Measurements from ENCODE around the gene TMEM213.
"Not testable (repeated sequence)": the region's sequence is repeated elsewhere in the genome, so short reads cannot be mapped to it uniquely, and the experiment has no call there.

Gene TMEM213

GRCh38 chr7:138798836-138799235 lies 1.0 kb downstream of the TMEM213 start:
- no peak for DNase-seq

GRCh38 chr7:138799336-138800000 lies 1.7 kb downstream of the TMEM213 start:
- no peak for DNase-seq

- no peak for DNase-seq
These were observed 3.5 kb downstream of the TMEM213 start for GRCh38 chr7:138801256-138801655.

GRCh38 chr7:138802706-138803105 lies 4.9 kb downstream of the TMEM213 start:
- DNase-seq = no peak

- DNase-seq = no peak
These were observed 6.8 kb downstream of the TMEM213 start for GRCh38 chr7:138804618-138805017.

DNA sequence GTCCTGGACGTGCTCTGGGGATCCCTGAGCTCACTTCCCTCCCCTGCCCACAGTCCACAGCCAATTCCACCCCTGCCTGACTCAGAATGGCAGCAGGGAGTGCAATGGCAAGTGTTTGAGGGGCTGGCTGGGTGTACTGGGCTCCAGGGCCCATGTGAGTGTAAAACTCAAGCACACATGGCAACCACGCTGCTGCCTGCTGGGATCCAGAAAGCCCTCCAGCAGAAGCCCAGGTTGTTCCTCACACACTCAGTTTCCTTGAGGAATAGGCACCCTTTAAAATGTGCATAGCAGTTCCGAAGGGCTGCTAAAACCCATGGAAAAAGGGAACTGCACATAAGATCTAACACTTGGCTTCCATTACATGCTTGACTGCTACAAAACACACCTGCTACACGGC lies 11.6 kb downstream of the TMEM213 start:
- DNase-seq = peak in 1 of 2 experiments; percentile 21

DNA sequence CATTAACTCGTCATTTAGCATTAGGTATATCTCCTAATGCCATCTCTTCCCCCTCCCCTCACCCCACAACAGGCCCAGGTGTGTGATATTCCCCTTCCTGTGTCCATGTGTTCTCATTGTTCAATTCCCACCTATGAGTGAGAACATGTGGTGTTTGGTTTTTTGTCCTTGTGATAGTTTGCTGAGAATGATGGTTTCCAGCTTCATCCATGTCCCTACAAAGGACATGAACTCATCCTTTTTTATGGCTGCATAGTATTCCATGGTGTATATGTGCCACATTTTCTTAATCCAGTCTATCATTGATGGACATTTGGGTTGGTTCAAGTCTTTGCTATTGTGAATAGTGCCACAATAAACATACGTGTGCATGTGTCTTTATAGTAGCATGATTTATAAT lies 13.5 kb downstream of the TMEM213 start:
- DNase-seq = not testable (repeated sequence)

GRCh38 chr7:138813945-138814344 lies 16.2 kb downstream of the TMEM213 start:
- no peak for DNase-seq

DNA sequence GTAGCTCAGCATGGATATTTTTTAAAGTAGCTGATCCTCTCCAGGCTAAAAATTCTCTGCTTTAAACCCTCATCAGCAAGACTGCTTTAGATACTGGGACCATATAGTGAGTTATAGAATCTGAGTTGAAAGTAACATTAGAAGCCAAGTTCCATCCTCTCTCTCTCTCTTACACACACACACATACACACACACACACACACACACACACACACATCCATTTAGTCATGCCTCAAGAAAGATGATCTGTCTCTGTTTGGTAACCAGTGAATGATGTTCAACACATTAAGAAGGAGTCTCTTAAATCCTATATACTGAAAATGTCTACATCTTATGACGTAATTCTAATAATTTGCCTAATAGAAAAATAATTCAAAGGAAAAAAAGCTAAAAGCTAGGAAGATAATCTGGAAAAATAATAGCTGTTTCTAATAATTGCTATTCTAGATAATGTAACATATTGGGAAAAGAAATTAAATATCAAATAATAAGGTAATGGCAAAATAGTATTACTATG lies 17.1 kb downstream of the TMEM213 start:
- DNase-seq = no peak

- no peak for DNase-seq
These were observed 18.9 kb downstream of the TMEM213 start for GRCh38 chr7:138816650-138817049.

GRCh38 chr7:138819625-138820024 lies 21.8 kb downstream of the TMEM213 start:
- no peak for DNase-seq

GRCh38 chr7:138821912-138822311 lies 24.1 kb downstream of the TMEM213 start:
- no peak for DNase-seq

- DNase-seq = no peak
These were observed 25.2 kb downstream of the TMEM213 start for GRCh38 chr7:138822867-138823535.

DNA sequence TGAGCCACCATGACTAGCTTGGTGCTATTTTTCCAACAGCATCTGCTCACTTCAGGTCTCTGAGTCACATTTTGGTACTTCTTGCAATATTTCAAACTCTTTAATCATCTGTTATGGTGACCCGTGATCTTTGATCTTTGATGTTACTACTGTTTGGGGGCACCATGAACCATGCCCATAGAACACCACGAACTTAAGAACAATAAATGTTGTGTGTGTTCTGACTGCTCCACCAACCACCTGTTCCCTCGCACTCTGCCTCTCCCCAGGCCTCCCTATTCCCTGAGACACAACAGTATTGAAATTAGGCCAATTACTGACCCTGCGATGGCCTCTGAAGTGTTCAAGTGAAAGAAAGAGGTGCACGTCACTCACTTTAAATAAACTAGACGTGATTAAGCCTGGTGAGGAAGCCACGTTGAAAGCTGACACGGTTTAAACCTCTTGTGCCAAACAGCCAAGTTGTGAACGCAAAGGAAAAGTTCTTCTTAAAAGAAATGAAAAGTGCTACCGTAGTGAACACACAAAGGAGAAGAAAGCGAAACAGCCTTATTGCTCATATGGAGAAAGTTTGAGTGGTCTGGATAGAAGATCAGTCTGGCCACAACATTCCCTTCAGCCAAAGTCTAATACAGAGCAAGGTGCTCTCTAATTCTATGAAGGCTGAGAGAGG lies 27.4 kb downstream of the TMEM213 start:
- no peak for DNase-seq

DNA sequence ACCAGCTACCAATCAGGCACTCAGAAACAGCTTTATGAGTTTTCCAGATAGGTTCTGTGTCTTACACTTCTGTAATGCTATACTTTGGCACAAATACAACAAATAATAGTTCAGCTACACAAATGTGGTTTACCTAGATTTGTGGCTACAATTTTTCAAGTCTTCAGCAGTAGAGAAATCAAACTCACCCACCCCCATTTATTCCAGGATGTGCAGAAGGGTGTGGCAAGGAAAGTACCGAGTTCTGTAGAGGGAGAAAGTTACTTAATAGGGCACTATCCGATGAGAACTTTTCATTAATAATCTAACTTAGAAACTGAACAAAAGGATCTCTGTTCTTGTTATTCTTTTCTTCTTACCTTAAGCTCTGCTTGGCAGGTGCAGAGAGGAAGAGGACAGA lies 30.5 kb downstream of the TMEM213 start:
- no peak for DNase-seq

- no peak for DNase-seq
These were observed 31.5 kb downstream of the TMEM213 start for GRCh38 chr7:138829335-138829734.

DNA sequence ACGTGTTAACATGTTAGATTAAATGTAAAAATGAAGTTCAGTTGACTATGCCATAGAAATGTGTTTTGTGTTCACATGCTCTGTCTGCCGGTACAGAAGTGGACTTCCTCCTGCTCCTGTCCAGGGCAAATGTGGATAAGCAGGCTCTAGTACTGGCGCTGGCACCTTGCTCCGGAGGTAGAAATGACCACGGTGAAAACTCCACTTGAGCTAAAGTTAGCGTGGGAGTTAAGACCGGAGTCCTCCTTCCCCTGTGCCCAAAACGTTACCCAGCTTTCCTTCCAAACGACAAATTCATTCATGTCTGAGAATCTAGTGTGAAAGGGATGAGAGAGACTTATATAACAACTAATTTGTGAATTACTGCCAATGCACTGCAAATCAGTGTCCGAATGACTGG lies 35.2 kb downstream of the TMEM213 start:
- no peak for DNase-seq

- DNase-seq = no peak
These were observed 35.8 kb downstream of the TMEM213 start for GRCh38 chr7:138833596-138833995.

DNA sequence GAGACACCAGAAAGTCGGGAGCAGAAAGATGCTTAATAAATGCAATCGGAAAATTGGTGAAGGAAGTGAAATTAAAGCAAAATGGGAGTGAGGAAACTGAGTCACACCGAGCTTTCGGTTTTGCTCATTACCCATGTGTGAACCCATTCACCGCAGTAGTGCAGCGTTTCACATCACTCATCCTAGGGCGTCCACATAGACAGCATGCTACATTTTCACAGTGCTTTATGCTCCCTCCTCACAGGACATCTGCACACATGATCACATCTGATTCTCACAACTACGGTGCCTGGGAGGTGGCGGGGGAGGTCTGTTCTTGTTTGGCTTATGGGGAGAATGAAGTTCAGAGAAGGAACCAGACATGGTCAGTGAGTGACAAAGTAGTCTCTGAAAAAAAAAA lies 36.8 kb downstream of the TMEM213 start:
- DNase-seq = no peak

- DNase-seq = no peak
These were observed 37.3 kb downstream of the TMEM213 start for GRCh38 chr7:138835087-138835486.

- DNase-seq = no peak
These were observed 39.8 kb downstream of the TMEM213 start for GRCh38 chr7:138837627-138838026.

DNA sequence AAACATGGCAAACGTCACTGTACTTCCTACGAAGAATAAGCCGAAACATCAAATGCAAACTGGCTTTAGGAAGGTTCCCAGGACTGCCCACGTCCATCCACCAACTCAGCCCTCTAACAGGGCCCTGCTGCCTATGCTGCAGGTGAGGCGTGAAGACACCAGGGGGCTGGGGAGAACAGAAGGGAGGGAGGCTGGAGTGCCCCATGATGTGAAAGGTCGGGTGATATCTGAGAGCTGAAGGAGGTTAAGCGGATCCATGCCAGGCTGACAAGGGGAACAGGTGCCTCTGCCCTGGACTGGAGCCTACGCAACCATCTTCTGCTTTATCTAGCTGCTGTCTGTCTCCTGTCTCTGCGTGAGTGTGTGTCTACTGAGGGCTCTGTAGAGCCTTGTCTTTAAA lies 40.4 kb downstream of the TMEM213 start:
- no peak for DNase-seq

DNA sequence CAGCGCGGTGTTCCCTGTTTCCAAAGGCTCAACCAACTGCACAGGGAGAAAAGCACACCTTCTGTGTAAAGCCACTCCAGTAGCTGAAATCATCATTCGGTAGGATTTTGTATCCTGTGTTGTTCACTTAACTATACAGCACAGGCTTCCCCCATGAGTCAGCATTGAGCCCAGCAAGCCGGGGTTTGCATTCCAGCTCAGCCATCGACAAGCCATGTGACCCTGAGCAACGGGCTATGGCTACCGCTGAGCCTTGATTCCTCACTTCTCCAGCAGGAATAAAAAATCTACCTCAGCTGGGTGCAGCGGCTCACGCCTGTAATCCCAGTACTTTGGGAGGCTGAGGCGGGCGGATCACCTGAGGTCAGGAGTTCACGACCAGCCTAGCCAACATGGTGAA lies 44.3 kb downstream of the TMEM213 start:
- no peak for DNase-seq
